Esophagus muscularis mucosa (tissue), 4 donors: Measurements from ENCODE around the gene LRRC26. TPM values are rescaled to one million over a fixed set of nuclear protein-coding genes. Genes with fewer than 3 reads are reported as not detected.

ENCODE experiments used
- DNase-seq: peaks from one replicate; pipeline ENCODE4 v3.0.0-alpha.2; 2017; ENCODE audit errors: extremely low spot score
- H3K27ac ChIP-seq, 4 donors: fragments of 200-600 bp; sonication (generic); replicated peaks in 1 of 4; 1 replicate in 3 of 4; 2 replicates in 1 of 4; pipeline ENCODE4 v1.5.1; 2016 to 2019; ENCODE audit warnings: mild to moderate bottlenecking in 1 of 4
- H3K27me3 ChIP-seq, 4 donors: fragments of 200-600 bp; sonication (generic); one replicate each; pipeline versions ENCODE4 v1.5.1 to v1.6.0; 2016 to 2019
- H3K36me3 ChIP-seq, 4 donors: fragments of 200-600 bp; sonication (generic); one replicate each; pipeline ENCODE4 v1.5.1; 2016 to 2019
- H3K4me1 ChIP-seq, 4 donors: fragments of 200-600 bp; sonication (generic); one replicate each; pipeline ENCODE4 v1.5.1; 2016 to 2019
- H3K4me3 ChIP-seq, 4 donors: fragments of 200-600 bp; sonication (generic); 1 replicate in 2 of 4; 2 replicates in 2 of 4; pipeline ENCODE4 v1.5.1; 2016 to 2019; ENCODE audit warnings: mild to moderate bottlenecking in 4 of 4, moderate library complexity in 1 of 4
- H3K9me3 ChIP-seq, 4 donors: fragments of 200-600 bp; sonication (generic); 1 replicate in 3 of 4; 2 replicates in 1 of 4; pipeline ENCODE4 v1.5.1; 2016 to 2019
- EP300 ChIP-seq: sonication (generic); formaldehyde crosslinking; IDR thresholded peaks from one replicate; pipeline ENCODE4 v1.6.1; 2017; ENCODE audit warnings: antibody characterized with exemption
- POLR2A ChIP-seq: fragments of 450-650 bp; IDR thresholded peaks from one replicate; pipeline ENCODE4 v1.6.1; 2017; ENCODE audit warnings: antibody characterized with exemption, moderate library complexity, mild to moderate bottlenecking, low read depth
- POLR2AphosphoS5 ChIP-seq, 2 donors: sonication (generic); formaldehyde crosslinking; IDR thresholded peaks; one replicate each; pipeline ENCODE4 v1.6.1; 2017; ENCODE audit warnings: antibody characterized with exemption in 2 of 2
- WGBS: methylation state at CpG from one replicate; pipeline ENCODE4 v1.1.5; 2018; 5-methylcytosine and 5-hydroxymethylcytosine counted together
- intact Hi-C: fragments of 100-400 bp; cut with DNase I; formaldehyde crosslinking; loops from one replicate; pipeline ENCODE4 v1.15.1; 2023
- total RNA-seq, 4 donors: library from RNA; depleted of rRNA; stranded (reverse); fragments of >200 nt; gene quantifications; one replicate each; pipeline versions ENCODE4 v1.1.0 to v1.2.1, GENCODE V29; 2016
- TF ChIP-seq, protein P1 (sequence below), 3 experiments: fragments of 200-600 bp in 2 of 3; fragments of 450-650 bp in 1 of 3; sonication (generic) in 2 of 3; IDR thresholded peaks; one replicate each; pipeline ENCODE4 v1.5.1; 2017 to 2019; ENCODE audit warnings: antibody characterized with exemption in 3 of 3, mild to moderate bottlenecking in 2 of 3, moderate library complexity in 1 of 3

The LRRC26 gene
- total RNA-seq, 4 donors from 2014 or later = not detected

DNA sequence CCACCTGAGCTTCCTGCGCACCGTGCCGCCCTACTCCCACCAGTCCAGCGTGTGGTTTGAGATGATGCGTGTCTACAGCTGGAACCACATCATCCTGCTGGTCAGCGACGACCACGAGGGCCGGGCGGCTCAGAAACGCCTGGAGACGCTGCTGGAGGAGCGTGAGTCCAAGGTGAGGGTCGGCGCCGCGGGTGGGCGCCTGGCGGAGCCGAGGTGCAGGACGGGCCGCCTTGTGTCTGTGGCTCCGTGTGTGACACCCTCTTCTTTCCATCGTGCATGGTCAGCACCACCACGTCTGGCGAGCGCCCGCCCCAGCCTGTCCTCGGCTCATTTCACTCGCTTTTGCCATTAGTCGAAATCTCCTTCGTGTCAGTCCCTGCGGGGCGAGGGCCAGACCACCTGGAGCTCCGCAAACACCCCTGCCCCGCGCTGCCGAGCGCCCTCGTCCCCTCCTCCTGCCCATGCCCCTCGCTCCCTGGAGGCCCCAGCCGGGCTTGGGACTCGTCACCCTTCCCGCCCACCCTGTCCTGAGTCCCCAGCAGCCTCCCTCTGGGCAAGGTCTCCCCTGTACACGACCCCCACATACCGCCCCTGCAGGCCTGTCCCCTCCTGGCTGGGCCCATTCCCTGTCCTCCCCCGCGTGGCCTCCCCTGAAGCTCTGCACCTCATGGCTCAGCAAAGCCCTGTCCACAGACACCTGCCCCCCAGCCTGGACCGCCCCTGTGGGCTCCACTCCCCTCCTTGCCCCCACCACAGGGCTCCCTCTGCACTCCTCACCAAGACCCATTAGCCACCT is 23.9 kb downstream of the LRRC26 start:
- no peak for DNase-seq
- Histone ChIP-seq H3K4me3 (no peak overlapping the region), H3K9me3 (no peaks in the 10 kb centered on the region), H3K4me1 (no peaks in the 10 kb centered on the region), H3K36me3 (no peaks in the 10 kb centered on the region), H3K27me3 (peaks cover 0 to 93% (median 25%) of the 10 kb centered on the region in 4 donors), H3K27ac (no peak overlapping the region)
- TF ChIP-seq POLR2A (no peak), POLR2AphosphoS5 (IDR thresholded peaks at IDR 0.05) (no peak), EP300 (no peak)
- TF ChIP-seq, protein P1, sequence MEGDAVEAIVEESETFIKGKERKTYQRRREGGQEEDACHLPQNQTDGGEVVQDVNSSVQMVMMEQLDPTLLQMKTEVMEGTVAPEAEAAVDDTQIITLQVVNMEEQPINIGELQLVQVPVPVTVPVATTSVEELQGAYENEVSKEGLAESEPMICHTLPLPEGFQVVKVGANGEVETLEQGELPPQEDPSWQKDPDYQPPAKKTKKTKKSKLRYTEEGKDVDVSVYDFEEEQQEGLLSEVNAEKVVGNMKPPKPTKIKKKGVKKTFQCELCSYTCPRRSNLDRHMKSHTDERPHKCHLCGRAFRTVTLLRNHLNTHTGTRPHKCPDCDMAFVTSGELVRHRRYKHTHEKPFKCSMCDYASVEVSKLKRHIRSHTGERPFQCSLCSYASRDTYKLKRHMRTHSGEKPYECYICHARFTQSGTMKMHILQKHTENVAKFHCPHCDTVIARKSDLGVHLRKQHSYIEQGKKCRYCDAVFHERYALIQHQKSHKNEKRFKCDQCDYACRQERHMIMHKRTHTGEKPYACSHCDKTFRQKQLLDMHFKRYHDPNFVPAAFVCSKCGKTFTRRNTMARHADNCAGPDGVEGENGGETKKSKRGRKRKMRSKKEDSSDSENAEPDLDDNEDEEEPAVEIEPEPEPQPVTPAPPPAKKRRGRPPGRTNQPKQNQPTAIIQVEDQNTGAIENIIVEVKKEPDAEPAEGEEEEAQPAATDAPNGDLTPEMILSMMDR (IDR thresholded peaks at IDR 0.05) = no peak
- intact Hi-C loops = no loop called here
- WGBS = 51% methylated on average over 44 of the region's 49 CpGs

DNA sequence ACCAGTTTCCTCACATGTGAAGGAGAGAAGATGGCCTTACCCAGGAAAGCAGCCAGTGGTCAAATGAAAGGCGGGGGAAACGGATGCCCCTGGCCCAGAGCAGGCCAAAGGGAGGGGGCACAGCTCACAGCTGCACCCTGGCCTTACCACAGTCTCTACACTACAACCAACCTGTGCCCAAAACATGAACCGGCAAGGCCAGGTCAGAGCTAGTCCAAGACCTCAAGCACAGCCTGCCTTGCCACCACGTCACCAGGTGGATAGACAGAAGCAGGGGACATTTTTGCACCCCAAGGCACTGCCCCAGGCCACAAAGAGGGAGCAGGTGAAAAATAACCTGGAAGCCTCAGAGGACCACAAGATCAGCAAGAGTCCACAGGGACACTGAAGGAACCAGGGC is 26.4 kb downstream of the LRRC26 start:
- DNase-seq = no peak
- H3K4me1 ChIP-seq = peaks cover 3 to 12% (median 10%) of the 10 kb centered on the region in 4 donors
- no peak overlapping the region for H3K27ac ChIP-seq
- intact Hi-C loops = no loop called here
- no peak for TF ChIP-seq POLR2A
- TF ChIP-seq, protein P1 (IDR thresholded peaks at IDR 0.05) = no peak
- TF ChIP-seq EP300 = no peak
- no peak for TF ChIP-seq POLR2AphosphoS5 (IDR thresholded peaks at IDR 0.05)
- no peak overlapping the region for H3K4me3 ChIP-seq
- no peaks in the 10 kb centered on the region for H3K36me3 ChIP-seq
- WGBS = 29% methylated on average over 2 of the region's 4 CpGs
- H3K27me3 ChIP-seq = peaks cover 0 to 93% (median 42%) of the 10 kb centered on the region in 4 donors
- no peaks in the 10 kb centered on the region for H3K9me3 ChIP-seq

DNA sequence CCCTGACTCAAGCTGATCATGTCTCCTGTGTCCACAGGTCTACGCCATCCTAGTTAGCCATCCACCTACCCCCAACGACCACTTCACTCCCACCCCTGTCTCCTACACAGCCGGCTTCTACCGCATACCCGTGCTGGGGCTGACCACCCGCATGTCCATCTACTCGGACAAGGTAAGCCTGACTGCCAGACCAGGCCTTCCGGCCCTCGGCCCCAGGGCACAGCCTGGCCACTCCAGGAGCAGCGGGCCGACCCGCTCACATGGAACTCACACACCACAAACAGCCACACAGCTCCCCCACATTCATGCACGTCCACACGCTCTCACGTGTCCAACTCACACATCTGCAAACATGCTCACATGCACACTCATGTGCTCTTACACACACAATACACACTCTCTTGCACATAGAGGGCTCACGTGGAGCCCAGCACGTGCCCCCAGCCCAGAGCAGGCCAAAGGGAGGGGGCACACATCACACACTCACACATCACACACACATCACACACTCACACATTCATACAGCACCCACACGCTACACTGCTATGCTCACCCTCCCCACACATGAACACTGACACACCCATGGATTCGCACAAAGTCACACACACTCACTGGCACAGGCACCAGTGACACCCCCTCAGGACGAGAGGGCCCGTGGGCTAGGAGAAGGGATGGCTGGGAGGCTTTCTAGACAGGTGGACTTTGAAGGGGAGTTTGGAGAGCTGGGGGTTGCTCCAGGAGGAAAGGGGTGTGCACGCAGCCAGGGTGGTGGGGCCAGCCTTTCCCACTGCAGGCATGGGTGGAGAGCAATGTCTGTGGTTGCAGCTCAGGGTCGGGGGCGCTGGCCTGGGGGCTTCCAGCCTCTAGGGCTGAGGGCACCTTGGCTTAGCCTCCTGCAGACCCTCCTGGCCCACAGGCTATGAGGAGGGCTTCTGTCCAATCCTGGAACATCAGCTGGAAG is 27.6 kb downstream of the LRRC26 start:
- TF ChIP-seq POLR2AphosphoS5 (IDR thresholded peaks at IDR 0.05) = no peak
- TF ChIP-seq EP300 = no peak
- no peak for TF ChIP-seq POLR2A
- TF ChIP-seq, protein P1 (IDR thresholded peaks at IDR 0.05) = no peak
- no peaks in the 10 kb centered on the region for H3K9me3 ChIP-seq

DNA sequence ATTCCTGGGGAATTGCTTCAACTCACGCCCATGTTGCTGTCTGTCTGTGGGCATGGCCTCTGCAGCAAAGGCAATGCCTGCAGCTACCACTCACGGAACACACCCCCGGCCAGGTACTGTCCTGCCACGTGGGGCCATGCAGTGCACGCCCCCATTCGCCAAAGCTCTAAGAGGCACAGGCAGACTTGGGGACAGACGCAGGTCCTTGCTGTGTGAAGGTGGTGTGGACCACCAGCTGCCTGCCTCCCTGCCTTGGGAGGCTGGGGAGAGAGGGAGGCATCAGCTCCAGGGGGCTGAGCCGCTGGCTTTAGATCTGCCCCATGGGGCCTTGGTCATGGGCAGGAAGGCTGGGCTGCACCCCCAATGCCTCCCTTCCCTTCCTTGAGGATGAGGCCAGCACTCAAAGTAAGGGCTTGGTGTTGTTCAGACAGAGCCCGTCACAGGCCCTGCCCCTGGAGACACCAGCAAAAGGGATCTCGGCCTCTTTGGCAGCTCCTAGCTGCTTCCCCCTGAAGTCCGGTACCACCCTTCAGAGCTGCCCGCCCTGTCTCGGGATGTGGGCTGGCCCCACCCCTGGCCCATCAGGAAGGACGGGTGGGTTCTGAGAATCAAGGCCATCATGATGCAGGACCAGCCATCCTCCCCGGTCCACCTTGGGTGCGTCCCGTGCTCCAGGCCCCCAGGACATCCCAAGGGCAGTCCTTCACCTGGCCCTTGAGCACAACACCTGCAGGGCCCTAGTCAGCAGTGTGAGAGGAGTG is 28.6 kb downstream of the LRRC26 start:
- 76% methylated on average over 10 of the region's 17 CpGs for WGBS
- intact Hi-C loops = no loop called here

More for the DNA sequence above, 27.6 kb downstream of the LRRC26 start:
- DNase-seq = no peak
- H3K27ac ChIP-seq = no peak overlapping the region
- peaks cover 3 to 18% (median 10%) of the 10 kb centered on the region in 4 donors for H3K4me1 ChIP-seq
- no peak overlapping the region for H3K4me3 ChIP-seq
- intact Hi-C loops = no loop called here
- 77% methylated on average over 23 of the region's 24 CpGs for WGBS
- H3K27me3 ChIP-seq = peaks cover 0 to 93% (median 46%) of the 10 kb centered on the region in 4 donors
- H3K36me3 ChIP-seq = no peaks in the 10 kb centered on the region

More for the DNA sequence above, 28.6 kb downstream of the LRRC26 start:
- DNase-seq = no peak
- no peaks in the 10 kb centered on the region for H3K36me3 ChIP-seq
- no peak overlapping the region for H3K4me3 ChIP-seq
- peaks cover 0 to 93% (median 53%) of the 10 kb centered on the region in 4 donors for H3K27me3 ChIP-seq
- no peak for TF ChIP-seq EP300
- H3K27ac ChIP-seq = no peak overlapping the region
- H3K4me1 ChIP-seq = peaks cover 3 to 18% (median 10%) of the 10 kb centered on the region in 4 donors
- no peaks in the 10 kb centered on the region for H3K9me3 ChIP-seq
